Measurements from ENCODE around the gene CCNC.

Gene CCNC, protein sequence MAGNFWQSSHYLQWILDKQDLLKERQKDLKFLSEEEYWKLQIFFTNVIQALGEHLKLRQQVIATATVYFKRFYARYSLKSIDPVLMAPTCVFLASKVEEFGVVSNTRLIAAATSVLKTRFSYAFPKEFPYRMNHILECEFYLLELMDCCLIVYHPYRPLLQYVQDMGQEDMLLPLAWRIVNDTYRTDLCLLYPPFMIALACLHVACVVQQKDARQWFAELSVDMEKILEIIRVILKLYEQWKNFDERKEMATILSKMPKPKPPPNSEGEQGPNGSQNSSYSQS

DNA sequence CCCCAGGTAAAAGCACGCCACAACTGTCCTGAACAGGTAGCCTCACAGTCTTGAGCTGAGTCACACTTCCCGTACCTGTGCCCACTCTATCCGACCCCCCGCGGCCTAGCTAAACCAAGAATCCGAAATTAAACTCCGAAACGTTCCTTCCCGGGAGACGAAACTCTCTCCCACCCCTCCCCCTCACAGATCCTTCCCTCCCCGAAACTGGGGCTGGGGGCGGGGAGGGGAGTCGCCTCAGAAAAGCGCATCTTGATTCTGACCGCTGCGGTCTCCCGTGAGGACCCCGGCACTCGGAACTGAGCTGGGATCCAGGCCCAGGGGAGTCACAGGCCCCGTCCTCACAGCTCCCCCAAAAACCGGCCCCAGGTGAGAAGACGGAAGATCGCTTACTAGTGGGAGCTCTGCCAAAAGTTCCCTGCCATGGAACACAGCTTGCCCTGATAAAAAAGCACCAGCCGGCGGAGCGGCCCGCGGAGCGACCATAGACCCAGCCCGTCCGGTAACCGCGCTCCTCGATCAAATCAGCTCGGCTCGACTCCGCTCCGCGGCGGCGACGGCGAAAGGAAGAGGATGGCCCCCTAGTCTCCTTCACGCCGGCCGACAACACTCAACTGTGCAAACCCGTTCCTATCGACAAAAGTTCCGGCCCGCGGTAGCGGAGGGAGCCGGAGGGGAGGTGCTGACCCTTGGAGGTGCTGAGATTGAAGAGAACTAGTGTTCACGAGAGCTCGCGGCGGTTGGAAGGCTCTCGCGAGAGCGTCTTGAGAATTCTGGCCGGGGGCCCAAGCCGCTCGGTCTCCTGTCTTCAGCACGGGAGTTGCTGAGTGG, at the start of gene CCNC:
CCNC (minus strand) TSS at position 558 of the 831 bp plus-strand sequence; CDS start at position 425, 133 bp downstream.
- peak; percentile 93 for DNase-seq

DNA sequence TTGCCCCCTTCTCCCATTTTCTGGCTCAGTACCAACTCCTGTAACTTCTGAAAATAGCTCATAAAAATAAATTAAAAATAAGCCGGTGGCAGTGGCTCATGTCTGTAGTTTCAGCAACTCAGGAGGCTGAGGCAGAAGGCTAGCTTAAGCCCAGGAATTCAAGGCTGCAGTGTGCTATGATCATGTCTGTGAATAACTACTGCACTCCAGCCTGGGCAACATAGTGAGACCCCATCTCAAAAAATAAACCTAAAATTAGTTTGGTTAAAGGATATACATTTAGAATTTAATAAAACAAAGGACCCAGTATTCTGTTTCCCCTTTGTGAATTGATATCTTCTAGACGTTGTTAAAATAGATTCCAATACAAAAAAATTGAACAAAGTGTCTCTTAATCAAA, 48.7 kb upstream of the CCNC start:
- no peak for DNase-seq

DNA sequence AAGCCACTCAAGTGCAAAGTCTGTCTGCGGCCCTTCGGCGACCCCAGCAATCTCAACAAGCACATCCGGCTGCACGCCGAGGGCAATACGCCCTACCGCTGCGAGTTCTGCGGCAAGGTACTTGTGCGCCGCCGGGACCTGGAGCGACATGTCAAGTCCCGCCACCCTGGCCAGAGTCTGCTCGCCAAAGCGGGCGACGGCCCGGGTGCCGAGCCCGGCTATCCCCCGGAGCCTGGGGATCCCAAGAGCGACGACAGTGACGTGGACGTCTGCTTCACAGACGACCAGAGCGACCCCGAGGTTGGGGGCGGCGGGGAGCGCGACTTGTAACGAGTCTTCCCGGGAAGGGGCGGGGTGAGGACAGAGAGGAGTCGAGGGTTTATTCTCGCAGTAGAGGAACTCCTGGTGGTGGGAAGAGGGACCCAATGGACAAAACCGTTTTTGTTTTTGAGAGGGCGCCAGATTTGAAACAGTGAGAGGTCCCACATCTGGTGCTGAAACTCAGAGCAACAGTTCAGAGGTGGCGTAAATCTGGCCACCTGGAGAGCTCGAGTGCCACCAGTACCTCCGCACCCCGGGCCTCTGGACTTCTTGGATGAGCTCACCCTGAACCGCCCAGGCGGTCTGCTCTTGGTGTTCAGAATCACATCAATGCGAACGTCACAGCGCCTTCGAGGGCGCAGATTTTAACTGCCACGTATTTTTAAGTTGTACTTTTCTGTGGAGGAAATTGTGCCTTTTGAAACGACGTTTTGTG, 46.1 kb upstream of the CCNC start:
- peak; percentile 70 for DNase-seq

DNA sequence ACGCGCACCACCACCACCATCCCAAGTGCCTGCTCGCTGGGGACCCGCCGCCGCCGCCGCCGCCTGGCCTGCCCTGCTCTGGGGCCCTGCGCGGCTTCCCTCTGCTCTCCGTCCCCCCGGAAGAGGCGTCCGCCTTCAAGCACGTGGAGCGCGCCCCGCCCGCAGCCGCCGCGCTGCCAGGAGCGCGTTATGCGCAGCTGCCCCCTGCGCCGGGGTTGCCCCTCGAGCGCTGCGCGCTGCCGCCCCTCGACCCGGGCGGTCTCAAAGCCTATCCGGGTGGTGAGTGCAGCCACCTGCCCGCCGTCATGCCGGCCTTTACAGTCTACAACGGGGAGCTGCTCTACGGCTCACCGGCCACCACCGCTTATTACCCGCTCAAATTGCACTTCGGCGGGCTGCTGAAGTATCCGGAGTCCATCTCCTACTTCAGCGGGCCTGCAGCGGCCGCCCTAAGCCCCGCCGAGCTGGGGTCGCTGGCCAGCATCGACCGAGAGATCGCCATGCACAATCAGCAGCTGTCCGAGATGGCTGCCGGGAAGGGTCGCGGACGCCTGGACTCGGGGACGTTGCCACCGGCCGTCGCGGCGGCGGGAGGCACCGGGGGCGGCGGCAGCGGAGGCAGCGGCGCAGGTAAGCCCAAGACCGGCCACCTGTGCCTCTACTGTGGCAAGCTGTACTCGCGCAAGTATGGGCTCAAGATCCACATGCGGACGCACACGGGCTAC, 45.4 kb upstream of the CCNC start:
- peak; percentile 68 for DNase-seq

DNA sequence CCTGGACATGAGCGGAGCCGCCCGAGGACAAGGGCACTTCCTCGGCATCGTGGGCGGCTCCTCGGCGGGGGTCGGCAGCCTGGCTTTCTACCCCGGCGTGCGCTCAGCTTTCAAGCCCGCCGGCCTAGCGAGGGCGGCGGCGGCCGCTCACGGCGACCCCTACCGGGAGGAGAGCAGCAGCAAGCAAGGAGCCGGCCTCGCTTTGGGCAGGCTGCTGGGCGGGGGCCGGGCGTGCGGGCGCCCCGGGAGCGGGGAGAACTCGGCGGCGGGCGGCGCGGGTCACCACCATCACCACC, 44.9 kb upstream of the CCNC start:
- peak; percentile 68 for DNase-seq

DNA sequence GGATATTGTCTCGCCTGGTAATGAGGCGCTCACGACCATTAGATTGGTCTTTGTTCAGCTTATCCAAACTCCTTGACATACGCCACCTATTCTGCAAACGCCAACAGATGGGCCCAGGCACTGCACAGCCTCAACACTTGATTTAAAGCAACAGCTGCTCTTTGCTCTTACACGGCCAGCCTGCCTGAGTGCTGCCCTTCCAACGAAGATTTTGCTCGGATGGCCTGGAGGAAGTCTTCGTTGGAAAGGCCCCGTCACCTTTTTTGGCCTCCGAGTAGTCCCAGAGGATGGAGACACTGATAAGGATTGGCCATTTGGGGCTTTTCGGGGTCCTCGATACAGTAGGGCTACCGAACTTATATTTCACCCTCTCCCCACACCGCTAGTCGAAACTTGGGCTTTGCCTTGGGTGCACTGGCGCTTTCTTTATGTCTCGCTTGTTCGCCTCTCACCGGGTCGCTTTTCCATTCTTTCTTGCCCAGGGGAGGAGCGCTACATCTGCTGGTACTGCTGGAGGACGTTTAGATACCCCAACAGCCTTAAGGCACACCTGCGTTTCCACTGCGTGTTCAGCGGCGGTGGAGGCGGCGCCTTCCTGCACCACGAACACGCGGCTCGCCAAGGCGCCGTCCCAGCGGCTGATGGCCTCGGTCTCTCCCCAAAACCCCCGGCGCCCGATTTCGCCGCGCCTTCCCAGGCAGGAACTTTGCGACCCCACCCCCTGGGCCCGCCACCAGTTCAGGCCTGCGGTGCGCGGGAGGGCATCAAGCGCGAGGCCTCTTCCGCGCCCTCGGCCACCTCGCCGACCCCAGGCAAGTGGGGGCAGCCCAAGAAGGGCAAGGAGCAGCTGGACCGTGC, 44.3 kb upstream of the CCNC start:
- DNase-seq, result no peak

DNA sequence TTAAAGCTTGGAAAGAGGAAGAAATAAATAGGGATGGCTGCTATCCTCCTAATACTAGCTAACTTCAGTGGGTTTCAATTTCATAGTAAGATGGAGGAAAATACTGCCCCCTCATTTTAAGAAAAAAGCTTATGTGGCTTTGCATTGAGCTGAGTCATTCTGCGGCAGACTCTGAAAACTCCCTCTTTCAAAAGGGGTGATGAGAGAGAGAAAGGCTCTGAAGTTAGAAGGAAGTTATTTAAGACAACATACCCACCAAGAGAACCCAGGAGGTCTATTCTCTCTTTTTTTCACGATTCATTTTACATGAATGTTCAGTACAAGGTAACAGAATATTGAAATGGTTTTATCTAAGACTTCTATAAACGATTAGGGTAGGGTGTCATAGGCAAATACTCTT, 42.7 kb upstream of the CCNC start:
- DNase-seq, result no peak

DNA sequence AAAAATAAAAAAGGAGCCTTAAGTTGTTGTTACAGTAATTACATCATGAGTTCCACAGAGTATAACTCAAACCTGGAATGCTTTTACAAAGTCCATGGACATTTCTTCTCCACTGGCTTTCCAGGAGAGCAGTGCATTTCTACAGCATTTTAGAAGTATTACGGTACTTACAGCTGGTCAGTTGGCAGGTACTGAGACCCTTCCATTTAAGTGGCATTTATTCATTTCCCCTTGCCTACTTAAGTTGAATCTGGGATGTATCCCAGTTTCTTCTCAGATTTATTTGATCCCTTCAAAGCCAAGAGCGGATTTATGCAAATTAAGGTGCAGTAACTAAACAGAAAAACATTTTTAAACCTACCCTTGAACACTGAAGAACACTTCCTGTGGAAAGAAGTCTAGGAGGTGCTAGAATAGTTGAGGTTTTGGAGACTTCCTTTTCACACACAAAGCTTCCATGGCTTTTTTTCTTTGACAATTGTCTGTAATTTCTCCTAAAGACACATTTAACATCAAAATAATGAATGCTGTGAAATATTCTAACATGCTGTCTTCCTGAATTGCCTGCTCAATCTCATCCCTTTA, 41.5 kb upstream of the CCNC start:
- DNase-seq, result no peak

DNA sequence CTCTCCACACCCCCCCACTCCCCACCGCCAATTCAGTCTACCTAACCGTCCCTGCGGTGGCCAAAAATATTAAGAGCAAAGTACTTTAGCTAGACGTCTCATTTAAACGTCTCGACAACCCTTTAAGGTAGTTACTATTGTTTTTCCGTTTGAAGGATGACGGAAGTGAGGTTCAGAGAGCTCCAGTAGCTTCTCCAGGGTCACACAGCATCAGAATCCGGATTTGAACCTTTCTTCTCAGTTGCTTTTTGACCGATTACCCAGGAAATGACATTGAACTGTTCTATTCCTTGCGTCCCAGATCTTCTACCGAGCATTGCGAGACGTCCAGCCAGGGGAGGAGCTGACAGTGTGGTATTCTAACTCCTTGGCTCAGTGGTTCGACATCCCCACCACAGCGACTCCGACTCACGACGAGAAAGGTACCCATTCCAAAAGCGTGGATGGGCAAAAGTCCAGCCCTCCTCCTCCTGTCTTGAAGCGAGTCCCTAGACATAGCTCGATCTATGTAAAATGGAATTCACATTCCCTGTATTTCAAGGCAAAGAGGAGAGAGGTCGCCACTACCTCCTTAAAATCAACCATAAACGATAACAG, 40.5 kb upstream of the CCNC start:
- no peak for DNase-seq

DNA sequence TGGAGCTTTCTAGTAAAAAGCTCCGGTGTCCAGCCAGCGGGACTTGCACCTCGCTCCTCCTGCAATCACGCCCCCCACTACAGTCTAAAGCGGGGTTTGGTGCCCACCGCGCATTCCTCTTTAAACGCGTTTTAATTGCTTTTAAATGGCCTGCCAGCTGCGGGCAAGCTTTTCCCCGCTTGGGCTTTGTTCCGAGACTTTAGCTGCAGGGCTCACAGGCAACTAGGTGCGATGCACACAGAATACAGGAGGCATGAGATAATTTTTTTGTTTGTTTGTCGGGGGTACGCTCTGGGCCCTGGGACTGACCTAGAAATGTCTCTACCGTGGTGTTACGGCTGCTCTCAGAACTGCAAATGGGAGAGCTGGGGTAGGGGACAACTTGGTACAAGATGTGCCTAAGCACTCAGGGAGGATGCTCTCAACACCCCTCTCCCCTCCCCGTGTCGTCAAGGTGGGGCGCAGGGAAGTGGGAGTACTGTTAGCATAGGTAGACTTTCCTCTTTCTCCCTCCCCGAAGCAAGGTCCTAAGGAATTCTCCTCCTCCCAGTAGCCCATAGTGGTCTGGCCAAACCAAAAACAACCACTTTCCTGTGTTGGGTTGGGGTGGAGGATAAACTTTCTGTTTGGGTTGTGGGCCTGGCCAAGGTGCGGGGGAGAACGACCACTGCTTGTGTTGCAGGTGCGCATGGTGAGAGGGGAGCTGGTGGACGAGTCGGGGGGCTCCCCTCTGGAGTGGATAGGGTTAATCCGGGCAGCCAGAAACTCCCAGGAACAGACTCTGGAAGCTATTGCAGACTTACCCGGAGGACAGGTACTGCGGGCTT, 39.8 kb upstream of the CCNC start:
- no peak for DNase-seq

DNA sequence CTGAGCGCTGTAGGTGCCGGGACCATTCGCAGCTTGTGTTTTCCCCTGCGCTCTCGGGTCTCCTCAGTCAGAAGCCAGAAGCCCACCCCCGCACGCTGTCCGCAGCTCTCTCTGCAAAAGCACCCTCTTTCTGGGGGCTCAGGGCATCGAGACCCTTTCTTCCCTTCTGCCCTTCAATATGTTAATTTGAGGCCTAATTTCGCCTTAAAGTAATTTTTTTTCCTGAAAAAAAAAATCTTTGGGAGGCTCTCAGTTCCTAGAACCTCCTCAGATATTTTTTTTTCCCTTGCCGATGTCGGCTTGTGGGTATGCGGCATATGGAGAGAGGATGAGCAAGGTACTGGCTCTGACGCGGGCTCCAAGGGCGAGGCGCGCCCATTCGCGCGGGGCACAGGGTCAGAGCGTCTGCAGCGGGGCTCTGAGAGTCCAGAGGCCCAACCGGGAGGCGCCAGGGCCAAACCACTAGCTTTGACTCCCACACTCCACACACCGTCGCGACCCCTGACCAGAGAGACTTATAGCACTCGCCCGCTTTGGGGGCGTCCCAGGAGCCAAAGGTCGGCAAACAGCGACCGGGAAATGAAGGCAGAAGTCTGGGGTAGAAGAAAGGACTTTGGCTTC, 39.1 kb upstream of the CCNC start:
- no peak for DNase-seq

DNA sequence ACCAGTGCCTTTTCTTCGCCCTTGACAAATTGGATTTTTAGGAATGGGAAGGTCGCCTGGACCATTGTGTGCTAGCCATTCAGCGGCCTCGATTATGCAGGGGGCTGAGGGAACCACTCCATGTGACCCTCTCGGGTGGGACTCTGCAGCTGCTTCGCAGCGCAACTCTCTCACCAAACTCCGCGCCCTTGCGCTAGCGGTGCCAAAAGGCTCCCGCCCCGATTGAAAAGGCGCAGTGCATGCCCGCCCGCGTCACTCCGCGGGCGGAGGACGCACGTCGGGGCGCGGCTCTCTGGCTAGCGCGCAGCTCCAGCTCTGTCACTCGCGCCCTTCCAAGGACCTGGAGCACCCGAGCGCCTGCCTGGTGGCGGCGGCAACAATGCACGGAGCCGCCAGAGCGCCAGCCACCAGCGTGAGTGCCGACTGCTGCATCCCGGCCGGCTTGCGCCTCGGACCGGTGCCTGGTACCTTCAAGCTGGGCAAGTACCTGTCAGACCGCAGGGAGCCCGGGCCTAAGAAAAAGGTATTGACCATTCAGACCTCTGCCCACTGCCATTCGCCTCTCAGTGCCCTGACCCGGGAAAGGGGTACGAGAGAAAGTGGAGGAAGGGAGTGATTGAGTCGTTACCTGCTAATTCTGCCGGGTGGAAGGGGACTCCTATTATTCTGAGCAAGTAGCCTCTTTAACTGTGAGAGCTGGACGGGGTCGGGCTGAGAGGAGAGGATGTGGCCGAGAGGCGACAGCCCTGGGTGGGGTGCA, 38.4 kb upstream of the CCNC start, which contains the start of gene PRDM13:
PRDM13 (plus strand) TSS at position 178 of the 760 bp plus-strand sequence; CDS start at position 380, 202 bp downstream.
- DNase-seq, result peak; percentile 9

DNA sequence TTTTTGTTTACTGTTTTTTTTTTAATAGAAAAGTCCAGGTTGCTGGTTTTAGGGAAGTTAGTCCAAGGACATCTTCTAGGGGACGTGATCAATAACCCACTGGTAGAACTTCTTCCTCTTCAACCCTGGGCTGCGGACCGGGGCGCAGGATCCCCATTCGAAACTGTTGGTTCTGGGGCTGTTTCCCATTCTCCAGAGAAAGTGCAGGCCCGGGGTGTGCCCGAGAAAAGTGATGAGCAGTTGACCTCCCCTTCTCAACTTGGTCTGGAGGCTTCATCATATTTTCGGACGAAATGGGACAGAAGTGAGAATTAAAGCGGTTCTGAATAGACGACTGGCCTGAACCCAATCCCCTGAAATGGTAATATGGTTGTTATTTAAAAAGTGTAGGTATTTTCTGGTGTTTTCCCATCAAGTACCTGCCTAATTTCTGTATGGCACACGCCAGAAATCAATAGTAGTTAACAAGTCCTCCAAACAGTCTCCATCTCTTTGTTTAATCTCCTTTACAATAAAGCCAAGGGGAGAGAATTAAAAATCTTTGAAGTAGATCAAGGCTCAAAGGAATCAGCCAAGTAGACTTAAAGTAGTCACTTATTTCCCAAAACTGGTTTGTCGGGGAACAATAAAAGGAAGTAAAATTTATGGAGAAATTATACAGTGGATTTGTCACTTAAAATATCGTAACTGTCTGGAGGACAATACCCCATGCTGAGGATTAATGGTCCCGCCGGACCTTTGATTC, 37.6 kb upstream of the CCNC start:
- DNase-seq, result no peak

DNA sequence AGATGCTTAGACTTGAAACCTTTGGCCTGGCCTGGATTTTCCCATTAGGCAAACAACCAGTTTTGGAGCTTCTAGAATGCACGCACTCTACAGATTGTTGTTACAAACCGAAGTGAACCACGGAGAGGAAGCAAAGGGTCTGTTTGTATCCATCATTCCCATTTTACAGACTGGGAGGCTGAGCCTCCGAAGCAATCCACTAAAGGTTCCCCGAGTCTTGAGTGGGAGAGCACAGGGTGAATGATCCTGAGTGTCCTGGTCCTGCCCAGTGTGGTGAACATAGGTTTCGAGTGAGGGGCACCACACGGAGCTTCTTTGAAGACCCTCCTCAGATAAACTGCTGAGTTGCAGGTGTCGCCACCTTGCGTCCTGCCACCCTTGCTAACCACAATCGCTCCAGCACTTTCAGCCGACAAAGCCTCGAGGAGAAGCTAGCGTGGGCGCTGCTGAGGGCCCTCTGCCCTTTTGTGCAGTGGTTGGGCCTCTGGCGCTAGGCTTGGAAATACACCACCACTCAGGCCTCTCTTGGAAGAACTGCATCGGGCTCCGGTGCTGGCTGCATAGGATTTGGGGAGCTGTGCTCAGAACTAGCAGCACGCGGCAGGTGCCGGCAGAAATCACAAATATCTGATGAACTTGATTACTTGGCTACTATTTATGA, 36.7 kb upstream of the CCNC start:
- DNase-seq, result no peak

DNA sequence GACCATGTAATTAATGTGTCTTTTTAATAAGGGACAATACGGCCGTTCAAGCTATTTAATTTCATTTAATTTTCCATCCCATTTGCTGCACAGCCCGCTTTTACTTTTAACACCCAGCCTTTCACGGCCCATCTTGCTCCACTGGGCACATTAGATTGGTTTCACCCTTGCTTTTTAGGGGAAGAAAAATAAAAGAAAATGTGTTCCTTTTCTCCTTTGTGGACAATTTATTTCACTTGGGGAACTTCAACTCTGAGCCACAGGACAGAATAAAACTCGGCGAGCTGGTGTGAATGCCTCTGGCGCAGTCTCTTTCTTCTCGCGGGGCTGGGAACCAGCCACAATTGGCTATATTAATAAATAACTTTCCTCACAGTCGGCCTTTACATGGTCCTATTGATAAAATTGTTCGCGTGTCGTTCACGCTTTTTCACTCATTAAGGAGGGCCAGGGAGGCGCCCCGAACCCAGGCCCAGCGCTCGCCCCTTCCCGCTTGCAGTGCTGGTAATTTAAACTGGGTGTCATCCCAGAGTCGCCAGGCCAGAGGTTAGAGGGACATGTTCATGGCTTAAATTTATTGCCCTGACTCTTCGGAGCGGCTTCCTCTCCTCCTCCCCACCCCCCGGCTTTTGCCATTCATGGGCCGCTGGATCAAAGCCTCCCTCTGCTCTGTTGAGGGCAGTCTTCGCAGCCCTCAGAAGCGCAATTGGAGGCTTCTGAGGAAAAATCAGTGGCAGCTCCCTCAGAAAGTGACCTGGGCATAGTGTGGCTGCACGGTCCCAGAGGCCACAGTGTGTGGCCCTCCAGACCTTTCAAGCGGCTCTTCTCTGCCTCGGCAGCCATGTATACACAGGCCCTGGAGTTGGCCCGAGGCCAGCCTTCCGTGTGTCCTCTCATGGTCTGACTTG, 36.0 kb upstream of the CCNC start:
- no peak for DNase-seq

DNA sequence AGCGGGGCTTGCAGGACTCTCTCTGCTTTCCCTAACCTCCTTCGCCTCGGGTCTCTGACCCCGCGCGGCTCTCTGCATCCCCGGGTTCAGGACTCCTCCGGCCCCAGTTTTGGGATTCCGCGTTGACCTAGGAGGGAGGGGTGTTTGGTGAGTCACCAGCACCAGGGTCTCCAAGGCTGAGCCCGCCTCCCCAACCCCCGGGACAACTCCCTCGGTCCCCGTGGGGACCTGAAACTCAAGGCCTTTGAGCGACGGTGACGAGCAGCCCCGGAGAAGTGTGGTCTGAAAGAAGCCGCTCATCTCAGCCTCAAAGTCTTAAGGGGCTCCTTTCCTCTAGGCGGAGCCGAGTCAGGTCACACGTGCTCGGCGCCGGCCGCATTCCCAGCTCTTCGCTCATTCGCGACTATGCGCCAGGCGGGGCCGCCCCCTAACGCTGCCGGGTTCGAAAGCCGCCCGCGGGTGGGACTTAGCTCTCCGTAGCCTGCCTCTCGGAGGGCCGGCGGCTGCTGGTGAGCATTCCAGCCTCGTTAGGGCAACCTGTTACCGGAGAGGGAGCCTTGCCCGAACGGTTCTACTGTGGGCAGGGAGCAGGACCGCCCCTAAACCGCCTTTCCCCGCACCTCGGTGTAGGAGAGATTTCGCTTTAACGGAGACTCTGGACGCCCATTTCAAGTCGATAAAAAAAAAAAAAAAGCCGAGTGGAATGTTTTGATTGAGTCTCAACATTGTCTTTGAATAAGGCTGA, 35.1 kb upstream of the CCNC start:
- DNase-seq, result peak; percentile 33
